ENCODE measurements around the gene TRMT1L.

TRMT1L gene

GRCh38 chr1:185110145-185110544 is 46.6 kb downstream of the TRMT1L start:
- no peak for DNase-seq

- DNase-seq = no peak
Measured at GRCh38 chr1:185108321-185108720, 48.4 kb downstream of the TRMT1L start.

GRCh38 chr1:185105121-185105520 is 51.6 kb downstream of the TRMT1L start:
- no peak for DNase-seq

- no peak for DNase-seq
Measured at GRCh38 chr1:185104083-185104482, 52.7 kb downstream of the TRMT1L start.

- DNase-seq = no peak
Measured at GRCh38 chr1:185096531-185096930, 60.2 kb downstream of the TRMT1L start.

- no peak for DNase-seq
Measured at GRCh38 chr1:185094761-185095160, 62.0 kb downstream of the TRMT1L start.

GRCh38 chr1:185091480-185091879 is 65.3 kb downstream of the TRMT1L start:
- DNase-seq = no peak

- no peak for DNase-seq
Measured at GRCh38 chr1:185087746-185088145, 69.0 kb downstream of the TRMT1L start.

GRCh38 chr1:185087101-185087500 is 69.7 kb downstream of the TRMT1L start:
- no peak for DNase-seq

- DNase-seq = no peak
Measured at GRCh38 chr1:185083818-185084217, 72.9 kb downstream of the TRMT1L start.

GRCh38 chr1:185080422-185080821 is 76.3 kb downstream of the TRMT1L start:
- DNase-seq = no peak

GRCh38 chr1:185077374-185077773 is 79.4 kb downstream of the TRMT1L start:
- DNase-seq = no peak

GRCh38 chr1:185075476-185075875 is 81.3 kb downstream of the TRMT1L start:
- DNase-seq = no peak

- no peak for DNase-seq
Measured at GRCh38 chr1:185074307-185074706, 82.4 kb downstream of the TRMT1L start.

- no peak for DNase-seq
Measured at GRCh38 chr1:185073725-185074124, 83.0 kb downstream of the TRMT1L start.

- no peak for DNase-seq
Measured at GRCh38 chr1:185070051-185070450, 86.7 kb downstream of the TRMT1L start.

GRCh38 chr1:185069202-185069772 is 87.5 kb downstream of the TRMT1L start:
- no peak for DNase-seq

- no peak for DNase-seq
Measured at GRCh38 chr1:185068341-185068740, 88.4 kb downstream of the TRMT1L start.

All from DMS 273 treated with DMSO at 0.1 percent for 48 hours (cell line).